Naive B cell (primary cell): ENCODE data around the gene KSR2. TPM values are rescaled to one million over a fixed set of nuclear protein-coding genes. Genes with fewer than 3 reads are reported as not detected.

ENCODE experiments used
- ATAC-seq, 2 donors: fragments of 150-1000 bp; cut with Tn5 transposase; 2 replicates each; pipeline ENCODE4 v1.10.0; 2021; ENCODE audit warnings: low read depth in 2 of 2, mild to moderate bottlenecking in 2 of 2, moderate library complexity in 2 of 2
- DNase-seq: peaks from one replicate; pipeline ENCODE4 v3.0.0; 2022
- H3K27ac Mint-ChIP-seq, 6 donors: one replicate each; pipeline ENCODE4 v1.8.0; 2020 to 2022; ENCODE audit warnings: mild to moderate bottlenecking in 6 of 6, mixed read lengths in 6 of 6, moderate library complexity in 5 of 6, inconsistent platforms in 2 of 6
- H3K27me3 Mint-ChIP-seq, 3 donors: one replicate each; pipeline ENCODE4 v1.8.0; 2021 to 2022; ENCODE audit warnings: mixed read lengths in 3 of 3, mild to moderate bottlenecking in 1 of 3
- H3K36me3 Mint-ChIP-seq, 2 donors: one replicate each; pipeline ENCODE4 v1.8.0; 2020 to 2022; ENCODE audit warnings: mixed read lengths in 2 of 2, inconsistent platforms in 1 of 2, mild to moderate bottlenecking in 1 of 2
- H3K4me1 Mint-ChIP-seq, 3 donors: one replicate each; pipeline ENCODE4 v1.8.0; 2020 to 2022; ENCODE audit warnings: mixed read lengths in 3 of 3, inconsistent platforms in 1 of 3, mild to moderate bottlenecking in 1 of 3, moderate library complexity in 1 of 3
- H3K4me3 Mint-ChIP-seq, 8 donors: one replicate each; pipeline ENCODE4 v1.8.0; 2020 to 2022; ENCODE audit warnings: mild to moderate bottlenecking in 8 of 8, mixed read lengths in 8 of 8, moderate library complexity in 8 of 8, inconsistent platforms in 2 of 8
- H3K9me3 Mint-ChIP-seq, 7 donors: one replicate each; pipeline ENCODE4 v1.8.0; 2020 to 2022; ENCODE audit warnings: mixed read lengths in 7 of 7, mild to moderate bottlenecking in 5 of 7, inconsistent platforms in 2 of 7, moderate library complexity in 1 of 7
- polyA plus RNA-seq, 6 donors: library from polyadenylated mRNA; unstranded; fragments of 300-500 nt; fragmentation: Illumina TruSeq; gene quantifications; one replicate each; pipeline ENCODE4 v1.2.3, GENCODE V29; 2021; ENCODE audit warnings: low read depth in 6 of 6

The KSR2 gene
- polyA plus RNA-seq, 6 donors from 2014 or later = not detected

GRCh38 chr12:117986705-117987469 is 18.1 kb upstream of the KSR2 start:
- no peak for DNase-seq
- Mint-ChIP-seq H3K27me3 (peaks cover 4 to 7% (median 5%) of the 10 kb centered on the region in 3 donors), H3K36me3 (no peaks in the 10 kb centered on the region), H3K4me3 (no peak overlapping the region), H3K4me1 (no peaks in the 10 kb centered on the region), H3K27ac (no peak overlapping the region), H3K9me3 (peaks cover 5 to 15% (median 8%) of the 10 kb centered on the region in 7 donors)
- no peak for ATAC-seq

DNA sequence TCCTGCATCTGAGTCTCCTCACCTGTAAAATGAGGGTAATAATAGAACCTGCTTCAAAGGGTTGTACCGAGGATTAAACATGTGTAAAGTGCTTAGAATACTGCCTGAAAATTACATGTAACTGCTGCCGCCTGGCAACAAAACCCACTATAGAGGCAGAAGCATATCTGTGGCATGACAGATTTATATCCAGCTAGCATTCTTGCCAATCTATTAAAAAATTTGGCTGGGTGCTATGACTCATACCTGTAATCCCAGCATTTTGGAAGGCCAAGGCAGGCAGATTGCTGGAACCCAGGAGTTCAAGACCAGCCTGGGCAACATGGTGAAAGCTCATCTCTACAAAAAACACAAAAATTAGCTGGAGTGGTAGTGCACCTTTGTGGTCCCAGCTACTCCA is 16.4 kb upstream of the KSR2 start:
- H3K9me3 Mint-ChIP-seq = peaks cover 2 to 15% (median 6%) of the 10 kb centered on the region in 7 donors
- no peak for DNase-seq
- no peak for ATAC-seq
- no peaks in the 10 kb centered on the region for H3K4me1 Mint-ChIP-seq
- peaks cover 0 to 5% (median 4%) of the 10 kb centered on the region in 3 donors for H3K27me3 Mint-ChIP-seq
- no peak overlapping the region for H3K27ac Mint-ChIP-seq
- H3K36me3 Mint-ChIP-seq = no peaks in the 10 kb centered on the region
- no peak overlapping the region for H3K4me3 Mint-ChIP-seq

GRCh38 chr12:117981267-117981666 is 12.5 kb upstream of the KSR2 start:
- Mint-ChIP-seq H3K36me3 (no peaks in the 10 kb centered on the region), H3K4me1 (no peaks in the 10 kb centered on the region)

DNA sequence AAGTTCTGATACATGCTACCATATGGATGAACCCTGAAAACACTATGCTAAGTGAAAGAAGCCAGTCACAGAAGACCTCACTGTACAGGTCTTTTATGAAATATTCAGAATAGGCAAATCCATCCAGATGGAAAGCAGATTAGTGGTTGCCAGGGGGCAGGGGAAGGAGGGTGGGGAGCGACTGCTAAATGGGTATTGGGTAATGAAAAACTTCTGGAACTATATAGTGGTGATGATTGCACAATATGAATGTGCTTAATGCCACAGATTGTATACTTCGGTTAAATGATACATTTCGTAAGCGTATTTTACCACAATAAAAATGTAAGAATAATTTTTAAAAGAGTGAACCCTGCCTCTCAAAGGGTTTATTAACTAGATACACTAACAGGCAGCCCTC is 11.8 kb upstream of the KSR2 start:
- Mint-ChIP-seq H3K9me3 (peaks cover 0 to 5% (median 0%) of the 10 kb centered on the region in 7 donors), H3K4me1 (no peaks in the 10 kb centered on the region), H3K36me3 (no peaks in the 10 kb centered on the region), H3K4me3 (no peak overlapping the region), H3K27me3 (peaks cover 0 to 16% (median 9%) of the 10 kb centered on the region in 3 donors), H3K27ac (no peak overlapping the region)
- DNase-seq (no peak), ATAC-seq (no peak)

More at GRCh38 chr12:117981267-117981666, 12.5 kb upstream of the KSR2 start:
- H3K9me3 Mint-ChIP-seq = peaks cover 0 to 5% (median 0%) of the 10 kb centered on the region in 7 donors
- no peak overlapping the region for H3K4me3 Mint-ChIP-seq
- no peak for ATAC-seq
- DNase-seq = no peak
- H3K27ac Mint-ChIP-seq = no peak overlapping the region
- H3K27me3 Mint-ChIP-seq = peaks cover 0 to 16% (median 9%) of the 10 kb centered on the region in 3 donors

DNA sequence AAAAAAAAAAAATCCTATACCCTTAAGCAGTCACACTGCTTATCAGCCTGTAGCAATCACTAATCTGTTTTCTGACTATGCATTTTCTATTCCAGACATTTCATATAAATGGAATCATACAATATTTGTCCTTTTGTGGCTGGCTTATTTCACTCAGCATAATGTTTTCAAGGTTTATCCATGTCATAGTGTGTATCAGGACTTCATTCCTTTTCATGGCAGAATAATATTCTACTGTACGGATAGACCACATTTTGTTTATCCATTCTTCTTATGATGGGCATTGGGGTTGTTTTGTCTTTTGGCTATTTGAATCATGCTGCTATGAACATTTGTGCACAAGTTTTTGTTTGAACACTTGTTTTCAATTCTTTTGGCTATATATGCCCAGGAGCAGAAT is 8.6 kb upstream of the KSR2 start:
- Mint-ChIP-seq H3K9me3 (peaks cover 0 to 13% (median 3%) of the 10 kb centered on the region in 7 donors), H3K27ac (no peak overlapping the region), H3K4me3 (no peak overlapping the region), H3K4me1 (no peaks in the 10 kb centered on the region), H3K36me3 (no peaks in the 10 kb centered on the region), H3K27me3 (peaks cover 9 to 25% (median 15%) of the 10 kb centered on the region in 3 donors)
- ATAC-seq (no peak), DNase-seq (no peak)

GRCh38 chr12:117975006-117975405 is 6.2 kb upstream of the KSR2 start:
- Mint-ChIP-seq H3K4me3 (no peak overlapping the region), H3K9me3 (peaks cover 4 to 32% (median 16%) of the 10 kb centered on the region in 7 donors), H3K36me3 (peaks cover 4 to 19% of the 10 kb centered on the region in 2 donors), H3K27me3 (peaks cover 15 to 35% (median 23%) of the 10 kb centered on the region in 3 donors), H3K4me1 (no peaks in the 10 kb centered on the region), H3K27ac (no peak overlapping the region)
- ATAC-seq (no peak), DNase-seq (no peak)

GRCh38 chr12:117972301-117972700 is 3.5 kb upstream of the KSR2 start:
- peaks cover 4 to 20% of the 10 kb centered on the region in 2 donors for H3K36me3 Mint-ChIP-seq
- no peak for ATAC-seq
- H3K27me3 Mint-ChIP-seq = peaks cover 26 to 41% (median 38%) of the 10 kb centered on the region in 3 donors
- H3K27ac Mint-ChIP-seq = no peak overlapping the region
- H3K4me1 Mint-ChIP-seq = peaks cover 9 to 15% (median 14%) of the 10 kb centered on the region in 3 donors
- no peak overlapping the region for H3K4me3 Mint-ChIP-seq
- H3K9me3 Mint-ChIP-seq = peaks cover 4 to 27% (median 16%) of the 10 kb centered on the region in 7 donors
- no peak for DNase-seq

GRCh38 chr12:117970334-117970733 is 1.5 kb upstream of the KSR2 start:
- H3K4me3 Mint-ChIP-seq = peak overlapping the region in 3 of 8 donors; percentile 16 to 91 (median 37)
- H3K4me1 Mint-ChIP-seq = peaks cover 9 to 15% (median 14%) of the 10 kb centered on the region in 3 donors
- H3K27me3 Mint-ChIP-seq = peaks cover 29 to 59% (median 58%) of the 10 kb centered on the region in 3 donors
- DNase-seq (no peak), ATAC-seq (no peak)
- peaks cover 4 to 20% of the 10 kb centered on the region in 2 donors for H3K36me3 Mint-ChIP-seq
- no peak overlapping the region for H3K27ac Mint-ChIP-seq
- H3K9me3 Mint-ChIP-seq = peaks cover 4 to 26% (median 16%) of the 10 kb centered on the region in 7 donors

DNA sequence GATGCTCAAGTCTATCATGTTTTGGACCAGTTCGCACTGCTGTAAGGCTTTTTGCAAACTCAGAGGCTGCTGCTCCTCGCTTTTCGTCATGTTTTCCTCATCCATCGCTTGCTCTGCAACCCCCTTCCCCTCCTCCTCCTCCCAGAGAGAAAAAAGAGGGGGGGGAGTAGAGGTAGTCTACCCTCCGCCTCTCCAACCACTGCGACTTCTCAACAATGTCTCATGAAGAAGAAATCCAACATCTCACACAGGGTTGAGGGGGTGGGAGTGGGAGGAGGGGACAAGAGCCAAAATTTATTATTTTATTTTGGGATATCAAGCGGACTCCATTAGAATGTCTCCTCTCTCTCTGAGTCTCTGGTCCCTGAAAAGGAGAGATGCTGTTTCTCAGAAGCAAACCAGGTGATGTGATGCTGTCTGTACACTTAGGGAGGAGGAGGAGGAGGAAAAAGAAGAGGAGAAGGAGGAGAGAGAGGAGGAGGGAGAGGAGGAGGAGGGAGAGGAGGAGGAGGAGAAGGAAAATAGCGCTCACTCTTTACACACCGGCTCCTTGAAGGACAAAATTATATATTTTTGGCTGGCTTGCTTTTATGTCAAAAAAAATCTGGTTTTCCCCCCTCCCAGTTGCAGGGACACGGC is 520 bp downstream of the KSR2 start:
- peaks cover 4 to 20% of the 10 kb centered on the region in 2 donors for H3K36me3 Mint-ChIP-seq
- peak overlapping the region in 6 of 8 donors; percentile 69 to 87 (median 80) for H3K4me3 Mint-ChIP-seq
- ATAC-seq (no peak), DNase-seq (no peak)
- H3K9me3 Mint-ChIP-seq = peaks cover 4 to 24% (median 13%) of the 10 kb centered on the region in 7 donors
- H3K4me1 Mint-ChIP-seq = peaks cover 9 to 15% (median 14%) of the 10 kb centered on the region in 3 donors
- peaks cover 22 to 59% (median 55%) of the 10 kb centered on the region in 3 donors for H3K27me3 Mint-ChIP-seq
- H3K27ac Mint-ChIP-seq = no peak overlapping the region

GRCh38 chr12:117967512-117967911 is 1.3 kb downstream of the KSR2 start:
- Mint-ChIP-seq H3K9me3 (peaks cover 4 to 19% (median 13%) of the 10 kb centered on the region in 7 donors), H3K27me3 (peaks cover 18 to 54% (median 51%) of the 10 kb centered on the region in 3 donors), H3K4me1 (peaks cover 9 to 15% (median 14%) of the 10 kb centered on the region in 3 donors), H3K36me3 (peaks cover 4 to 20% of the 10 kb centered on the region in 2 donors), H3K27ac (peak overlapping the region in 1 of 6 donors; percentile 74), H3K4me3 (peak overlapping the region in 6 of 8 donors; percentile 9 to 83 (median 32))
- no peak for ATAC-seq
- DNase-seq = no peak

DNA sequence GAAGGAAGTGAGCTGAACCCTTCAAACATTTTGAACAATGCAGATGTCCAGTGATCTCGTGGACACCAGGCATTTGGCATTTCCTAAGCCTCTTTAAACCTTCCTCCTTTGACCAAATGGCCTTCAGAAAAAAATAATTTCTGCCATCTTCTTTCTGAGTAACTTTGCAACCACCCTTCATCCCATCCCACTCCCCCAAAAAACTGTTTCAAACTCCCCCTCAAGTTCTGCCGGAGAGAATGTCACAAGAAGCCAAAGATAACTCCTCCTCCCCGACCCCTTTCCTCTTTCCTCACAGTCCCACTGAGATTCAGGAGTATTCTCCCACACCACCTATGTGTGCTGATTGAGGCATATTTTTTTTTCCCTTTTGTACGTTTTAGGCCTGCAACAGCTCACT is 1.7 kb downstream of the KSR2 start:
- Mint-ChIP-seq H3K4me1 (peaks cover 9 to 15% (median 14%) of the 10 kb centered on the region in 3 donors), H3K36me3 (peaks cover 4 to 17% of the 10 kb centered on the region in 2 donors), H3K9me3 (peaks cover 4 to 17% (median 11%) of the 10 kb centered on the region in 7 donors), H3K27me3 (peaks cover 16 to 54% (median 50%) of the 10 kb centered on the region in 3 donors), H3K27ac (peak overlapping the region in 1 of 6 donors; percentile 74), H3K4me3 (peak overlapping the region in 4 of 8 donors; percentile 9 to 65 (median 32))
- no peak for DNase-seq
- ATAC-seq = no peak

GRCh38 chr12:117966511-117966910 is 2.3 kb downstream of the KSR2 start:
- Mint-ChIP-seq H3K4me1 (peaks cover 9 to 15% (median 14%) of the 10 kb centered on the region in 3 donors), H3K9me3 (peaks cover 0 to 13% (median 6%) of the 10 kb centered on the region in 7 donors), H3K27me3 (peaks cover 14 to 54% (median 44%) of the 10 kb centered on the region in 3 donors), H3K4me3 (peak overlapping the region in 1 of 8 donors; percentile 54), H3K36me3 (peaks cover 4 to 12% of the 10 kb centered on the region in 2 donors), H3K27ac (no peak overlapping the region)
- no peak for ATAC-seq
- no peak for DNase-seq

- H3K4me1 Mint-ChIP-seq = peaks cover 4 to 10% (median 8%) of the 10 kb centered on the region in 3 donors
- peaks cover 16 to 38% (median 34%) of the 10 kb centered on the region in 3 donors for H3K27me3 Mint-ChIP-seq
- peak overlapping the region in 2 of 6 donors; percentile 13 to 15 for H3K27ac Mint-ChIP-seq
- ATAC-seq (no peak), DNase-seq (no peak)
- no peaks in the 10 kb centered on the region for H3K36me3 Mint-ChIP-seq
- H3K4me3 Mint-ChIP-seq = no peak overlapping the region
- H3K9me3 Mint-ChIP-seq = peaks cover 0 to 3% (median 0%) of the 10 kb centered on the region in 7 donors
Observed at GRCh38 chr12:117963836-117964235, 5.0 kb downstream of the KSR2 start.
